ENCODE results near the gene ILDR2.

The ILDR2 gene

DNA sequence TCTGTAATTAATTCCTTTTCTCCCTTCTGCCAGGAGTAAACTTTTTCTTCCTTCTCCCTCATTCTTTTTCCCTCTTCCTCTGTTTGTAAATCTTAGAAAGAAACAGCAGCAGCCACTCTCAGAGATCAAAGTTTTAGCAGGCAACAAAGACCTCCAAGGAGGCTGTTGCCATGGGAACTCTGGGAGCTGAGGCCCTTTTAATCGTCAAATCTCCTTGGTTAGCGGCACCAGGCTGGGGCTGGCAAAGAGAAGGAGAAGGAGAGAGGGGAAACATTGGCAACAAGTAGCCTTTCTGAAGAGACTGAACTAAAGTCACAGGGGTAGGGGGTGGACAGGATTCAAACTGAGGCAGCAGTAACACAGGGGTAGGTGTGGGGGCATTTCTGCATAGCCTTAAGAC lies 25.2 kb downstream of the ILDR2 start:
- no peaks in the 10 kb centered on the region for H3K9me3 ChIP-seq (ENCODE audit: insufficient read depth, low read depth, low read length)
- no peaks in the 10 kb centered on the region for H3K9me2 ChIP-seq (replicated peaks; ENCODE audit: low read depth, low read length)
- H3K79me2 ChIP-seq (ENCODE audit: insufficient read depth, low read length) = no peaks in the 10 kb centered on the region
- no peak overlapping the region for H3K4me2 ChIP-seq (ENCODE audit: low read depth, low read length, poor library complexity, severe bottlenecking)
- H3K27me3 ChIP-seq (ENCODE audit: insufficient read depth, low read length, poor library complexity, severe bottlenecking) = no peaks in the 10 kb centered on the region
- H3F3A ChIP-seq (ENCODE audit: low read depth) = no peaks in the 10 kb centered on the region
- no peak overlapping the region for H3K4me3 ChIP-seq (ENCODE audit: low read length, poor library complexity, severe bottlenecking)
- H2AFZ ChIP-seq (ENCODE audit: low read length) = no peak overlapping the region
- peaks cover 9% of the 10 kb centered on the region for H3K4me1 ChIP-seq (ENCODE audit: insufficient read depth, low read length, poor library complexity, severe bottlenecking)
- TF ChIP-seq, protein P1, sequence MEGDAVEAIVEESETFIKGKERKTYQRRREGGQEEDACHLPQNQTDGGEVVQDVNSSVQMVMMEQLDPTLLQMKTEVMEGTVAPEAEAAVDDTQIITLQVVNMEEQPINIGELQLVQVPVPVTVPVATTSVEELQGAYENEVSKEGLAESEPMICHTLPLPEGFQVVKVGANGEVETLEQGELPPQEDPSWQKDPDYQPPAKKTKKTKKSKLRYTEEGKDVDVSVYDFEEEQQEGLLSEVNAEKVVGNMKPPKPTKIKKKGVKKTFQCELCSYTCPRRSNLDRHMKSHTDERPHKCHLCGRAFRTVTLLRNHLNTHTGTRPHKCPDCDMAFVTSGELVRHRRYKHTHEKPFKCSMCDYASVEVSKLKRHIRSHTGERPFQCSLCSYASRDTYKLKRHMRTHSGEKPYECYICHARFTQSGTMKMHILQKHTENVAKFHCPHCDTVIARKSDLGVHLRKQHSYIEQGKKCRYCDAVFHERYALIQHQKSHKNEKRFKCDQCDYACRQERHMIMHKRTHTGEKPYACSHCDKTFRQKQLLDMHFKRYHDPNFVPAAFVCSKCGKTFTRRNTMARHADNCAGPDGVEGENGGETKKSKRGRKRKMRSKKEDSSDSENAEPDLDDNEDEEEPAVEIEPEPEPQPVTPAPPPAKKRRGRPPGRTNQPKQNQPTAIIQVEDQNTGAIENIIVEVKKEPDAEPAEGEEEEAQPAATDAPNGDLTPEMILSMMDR (conservative IDR thresholded peaks at IDR 0.05; ENCODE audit: low read length) = no peak
- no peak for TF ChIP-seq EZH2phosphoT487 (IDR thresholded peaks at IDR 0.05; ENCODE audit: borderline replicate concordance)
- no peak overlapping the region for H3K9ac ChIP-seq (ENCODE audit: low read depth, low read length, poor library complexity, severe bottlenecking)
- H3K36me3 ChIP-seq (ENCODE audit: insufficient read depth, low read length) = no peaks in the 10 kb centered on the region
- no peaks in the 10 kb centered on the region for H4K20me1 ChIP-seq (ENCODE audit: insufficient read depth, low read length, poor library complexity, severe bottlenecking)

DNA sequence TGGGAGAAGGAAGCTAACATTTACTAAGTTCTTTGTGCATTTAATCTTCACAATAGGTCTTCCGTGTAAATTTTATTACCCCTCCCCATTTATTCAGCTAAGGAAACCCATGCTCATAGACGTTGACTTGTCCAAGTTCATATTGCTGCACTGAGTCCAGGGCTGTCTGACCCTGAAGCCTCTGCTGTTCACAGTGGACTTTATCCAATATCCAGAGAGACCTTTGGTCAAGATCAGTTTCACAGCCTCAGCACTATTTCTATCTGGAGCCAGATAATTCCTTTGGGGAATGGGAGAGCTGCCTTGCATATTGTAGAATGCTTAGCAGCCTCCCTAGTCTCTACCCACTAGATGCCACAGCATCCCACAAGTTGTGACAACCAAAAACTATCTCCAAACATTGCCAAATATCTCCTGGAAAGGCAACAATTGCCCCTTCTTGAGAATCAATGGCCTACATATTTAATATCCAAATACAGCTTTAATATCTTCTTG lies 26.4 kb downstream of the ILDR2 start:
- no peak overlapping the region for H3K4me2 ChIP-seq (ENCODE audit: low read depth, low read length, poor library complexity, severe bottlenecking)

DNA sequence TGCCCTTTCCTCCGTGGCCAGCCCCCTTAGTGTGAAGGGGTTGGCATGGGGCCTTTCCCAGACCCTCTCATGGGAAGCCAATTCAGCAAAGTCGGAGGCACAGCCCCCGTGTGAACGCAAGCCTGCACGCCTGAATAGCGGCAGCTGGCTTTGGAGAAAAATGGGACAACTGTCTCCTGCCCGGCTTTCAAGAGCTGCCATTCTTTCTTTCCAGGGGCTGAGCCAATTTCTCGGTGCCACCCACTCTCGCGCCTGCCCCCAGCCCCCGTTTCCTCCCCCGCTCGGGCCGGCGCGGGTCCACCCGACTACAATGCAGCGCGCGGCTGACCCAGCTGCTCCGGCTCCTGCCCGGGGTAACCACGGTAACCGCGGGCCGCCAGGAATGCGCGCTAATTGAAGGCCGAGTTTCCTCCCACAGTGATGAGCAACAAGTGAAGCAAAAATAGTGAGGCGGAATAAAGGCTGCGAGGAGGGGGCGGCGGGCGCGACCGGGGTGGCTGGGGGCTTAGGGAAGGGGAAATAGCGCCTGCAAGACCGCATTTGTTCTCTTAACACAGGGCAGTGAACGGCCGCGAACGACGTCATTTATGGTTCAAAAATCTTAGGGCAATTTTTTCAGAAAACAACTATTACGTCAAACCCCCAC lies 27.8 kb downstream of the ILDR2 start:
- Histone ChIP-seq H3K9ac (ENCODE audit: low read depth, low read length, poor library complexity, severe bottlenecking) (no peak overlapping the region), H3K4me3 (ENCODE audit: low read length, poor library complexity, severe bottlenecking) (no peak overlapping the region), H3K4me1 (ENCODE audit: insufficient read depth, low read length, poor library complexity, severe bottlenecking) (peaks cover 32% of the 10 kb centered on the region), H3K36me3 (ENCODE audit: insufficient read depth, low read length) (no peaks in the 10 kb centered on the region), H3K9me3 (ENCODE audit: insufficient read depth, low read depth, low read length) (no peaks in the 10 kb centered on the region), H3F3A (ENCODE audit: low read depth) (peaks cover 12% of the 10 kb centered on the region; the same call in 1 of the 2 replicates), H3K27me3 (ENCODE audit: insufficient read depth, low read length, poor library complexity, severe bottlenecking) (no peaks in the 10 kb centered on the region), H3K4me2 (ENCODE audit: low read depth, low read length, poor library complexity, severe bottlenecking) (no peak overlapping the region), H3K79me2 (ENCODE audit: insufficient read depth, low read length) (no peaks in the 10 kb centered on the region), H2AFZ (ENCODE audit: low read length) (no peak overlapping the region), H4K20me1 (ENCODE audit: insufficient read depth, low read length, poor library complexity, severe bottlenecking) (no peaks in the 10 kb centered on the region), H3K9me2 (replicated peaks; ENCODE audit: low read depth, low read length) (no peaks in the 10 kb centered on the region)
- TF ChIP-seq, protein P1 (conservative IDR thresholded peaks at IDR 0.05; ENCODE audit: low read length) = no peak
- TF ChIP-seq EZH2phosphoT487 (IDR thresholded peaks at IDR 0.05; ENCODE audit: borderline replicate concordance) = no peak

More for the DNA sequence above, 26.4 kb downstream of the ILDR2 start:
- Histone ChIP-seq H3K4me1 (ENCODE audit: insufficient read depth, low read length, poor library complexity, severe bottlenecking) (peaks cover 20% of the 10 kb centered on the region), H3K9ac (ENCODE audit: low read depth, low read length, poor library complexity, severe bottlenecking) (no peak overlapping the region), H3K9me2 (replicated peaks; ENCODE audit: low read depth, low read length) (no peaks in the 10 kb centered on the region), H3K36me3 (ENCODE audit: insufficient read depth, low read length) (no peaks in the 10 kb centered on the region), H3K27me3 (ENCODE audit: insufficient read depth, low read length, poor library complexity, severe bottlenecking) (no peaks in the 10 kb centered on the region), H4K20me1 (ENCODE audit: insufficient read depth, low read length, poor library complexity, severe bottlenecking) (no peaks in the 10 kb centered on the region), H3K4me3 (ENCODE audit: low read length, poor library complexity, severe bottlenecking) (no peak overlapping the region), H2AFZ (ENCODE audit: low read length) (no peak overlapping the region), H3K9me3 (ENCODE audit: insufficient read depth, low read depth, low read length) (no peaks in the 10 kb centered on the region), H3F3A (ENCODE audit: low read depth) (peaks cover 9% of the 10 kb centered on the region; the same call in 1 of the 2 replicates), H3K79me2 (ENCODE audit: insufficient read depth, low read length) (no peaks in the 10 kb centered on the region)
- TF ChIP-seq EZH2phosphoT487 (IDR thresholded peaks at IDR 0.05; ENCODE audit: borderline replicate concordance) = no peak
- TF ChIP-seq, protein P1 (conservative IDR thresholded peaks at IDR 0.05; ENCODE audit: low read length) = no peak
